MM.1S (cell line): Measurements from ENCODE around the gene SELENON.

Experiments used
- DNase-seq: peaks from one replicate; pipeline ENCODE4 v3.0.0-alpha.2; 2015
- H2AFZ ChIP-seq: fragments of 300-600 bp; sonication (generic); 2 replicates; pipeline ENCODE4 v1.6.0; 2016; ENCODE audit warnings: antibody characterized with exemption, low read length
- H3F3A ChIP-seq: fragments of 300-600 bp; sonication (generic); 2 replicates; pipeline ENCODE4 v1.6.1; 2016; ENCODE audit warnings: mild to moderate bottlenecking, antibody characterized with exemption, low read length, moderate library complexity, mixed read lengths; ENCODE audit not compliant: insufficient read depth
- H3K27ac ChIP-seq: fragments of 300-600 bp; sonication (generic); 2 replicates; pipeline ENCODE4 v1.5.1; 2016; ENCODE audit warnings: mild to moderate bottlenecking, low read length
- H3K27me3 ChIP-seq: fragments of 300-600 bp; sonication (generic); replicated peaks from 2 replicates; pipeline ENCODE4 v1.6.0; 2016; ENCODE audit warnings: low read length; ENCODE audit not compliant: insufficient read depth
- H3K36me3 ChIP-seq: fragments of 300-600 bp; sonication (generic); replicated peaks from 2 replicates; pipeline ENCODE4 v1.6.1; 2016; ENCODE audit warnings: mild to moderate bottlenecking, low read length, mixed read lengths; ENCODE audit not compliant: insufficient read depth
- H3K4me1 ChIP-seq: fragments of 300-600 bp; sonication (generic); 2 replicates; pipeline ENCODE4 v1.6.1; 2016; ENCODE audit warnings: low read length, mixed read lengths
- H3K4me2 ChIP-seq: fragments of 300-600 bp; sonication (generic); 2 replicates; pipeline ENCODE4 v1.6.0; 2016; ENCODE audit warnings: low read depth, low read length
- H3K4me3 ChIP-seq: fragments of 300-600 bp; sonication (generic); 2 replicates; pipeline ENCODE4 v1.5.1; 2016; ENCODE audit warnings: low read length, mixed read lengths
- H3K79me2 ChIP-seq: fragments of 300-600 bp; sonication (generic); 2 replicates; pipeline ENCODE4 v1.6.1; 2016; ENCODE audit warnings: mixed run types, low read length, mixed read lengths
- H3K9ac ChIP-seq: fragments of 300-600 bp; sonication (generic); 2 replicates; pipeline ENCODE4 v1.6.1; 2016; ENCODE audit warnings: low read length, mixed read lengths
- H3K9me2 ChIP-seq: fragments of 300-600 bp; sonication (generic); replicated peaks from 2 replicates; pipeline ENCODE4 v1.6.1; 2016; ENCODE audit warnings: mild to moderate bottlenecking, low read length, mixed read lengths; ENCODE audit not compliant: insufficient read depth
- H3K9me3 ChIP-seq: fragments of 300-600 bp; sonication (generic); replicated peaks from 2 replicates; pipeline ENCODE4 v1.6.1; 2016; ENCODE audit warnings: mild to moderate bottlenecking, low read length, mixed read lengths; ENCODE audit not compliant: insufficient read depth
- H4K20me1 ChIP-seq: fragments of 300-600 bp; sonication (generic); 2 replicates; pipeline ENCODE4 v1.6.1; 2016; ENCODE audit warnings: mild to moderate bottlenecking, low read length, moderate library complexity, mixed read lengths; ENCODE audit not compliant: insufficient read depth
- CTCF ChIP-seq: fragments of 300-600 bp; sonication (generic); IDR thresholded peaks from 2 replicates; pipeline ENCODE4 v1.5.1; 2016; ENCODE audit warnings: antibody characterized with exemption, low read length, mixed read lengths
- EZH2 ChIP-seq: fragments of 300-600 bp; sonication (generic); optimal IDR thresholded peaks from 2 replicates; pipeline ENCODE3; 2017; ENCODE audit warnings: low read depth, mild to moderate bottlenecking, antibody characterized with exemption, low read length, mixed read lengths
- EZH2phosphoT487 ChIP-seq: fragments of 300-600 bp; sonication (generic); IDR thresholded peaks from 2 replicates; pipeline ENCODE4 v1.6.1; 2018; ENCODE audit warnings: antibody characterized with exemption, low read length

The SELENON gene

GRCh38 chr1:25847929-25848328 lies 47.9 kb downstream of the SELENON start:
- Histone ChIP-seq H3K4me3 (no peak overlapping the region), H3F3A (no peaks in the 10 kb centered on the region), H3K4me2 (no peak overlapping the region), H3K9ac (no peak overlapping the region), H3K9me2 (no peaks in the 10 kb centered on the region), H3K27ac (no peak overlapping the region), H4K20me1 (no peaks in the 10 kb centered on the region), H3K36me3 (no peaks in the 10 kb centered on the region), H2AFZ (no peak overlapping the region), H3K79me2 (no peaks in the 10 kb centered on the region), H3K27me3 (no peaks in the 10 kb centered on the region), H3K9me3 (no peaks in the 10 kb centered on the region), H3K4me1 (no peaks in the 10 kb centered on the region)
- DNase-seq: no peak
- TF ChIP-seq CTCF: no peak

- no peaks in the 10 kb centered on the region for H3K4me1 ChIP-seq
- H3K9ac ChIP-seq: no peak overlapping the region
- H3K27me3 ChIP-seq: no peaks in the 10 kb centered on the region
- H3F3A ChIP-seq: no peaks in the 10 kb centered on the region
- no peak overlapping the region for H3K27ac ChIP-seq
- no peaks in the 10 kb centered on the region for H3K9me2 ChIP-seq
- no peaks in the 10 kb centered on the region for H4K20me1 ChIP-seq
- H3K36me3 ChIP-seq: no peaks in the 10 kb centered on the region
- H3K4me3 ChIP-seq: no peak overlapping the region
- peaks cover 1% of the 10 kb centered on the region; the same call in 1 of the 2 replicates for H3K79me2 ChIP-seq
- DNase-seq: no peak
- no peaks in the 10 kb centered on the region for H3K9me3 ChIP-seq
- H2AFZ ChIP-seq: no peak overlapping the region
- no peak for TF ChIP-seq EZH2
- no peak for TF ChIP-seq CTCF
- no peak for TF ChIP-seq EZH2phosphoT487
- H3K4me2 ChIP-seq: no peak overlapping the region
These were observed 48.5 kb downstream of the SELENON start for GRCh38 chr1:25848531-25848930.

- no peaks in the 10 kb centered on the region for H3K27me3 ChIP-seq
- H3K36me3 ChIP-seq: no peaks in the 10 kb centered on the region
- H3K4me3 ChIP-seq: no peak overlapping the region
- peaks cover 6% of the 10 kb centered on the region for H3K4me1 ChIP-seq
- H3K9me2 ChIP-seq: no peaks in the 10 kb centered on the region
- H3K79me2 ChIP-seq: peaks cover 23% of the 10 kb centered on the region
- H2AFZ ChIP-seq: no peak overlapping the region
- no peaks in the 10 kb centered on the region for H3K9me3 ChIP-seq
- H3K9ac ChIP-seq: no peak overlapping the region
- H3K4me2 ChIP-seq: no peak overlapping the region
- H3F3A ChIP-seq: no peaks in the 10 kb centered on the region; the same call in 1 of the 2 replicates
- H4K20me1 ChIP-seq: no peaks in the 10 kb centered on the region
- H3K27ac ChIP-seq: no peak overlapping the region
- DNase-seq: no peak
- TF ChIP-seq EZH2 (no peak), EZH2phosphoT487 (no peak), CTCF (no peak)
These were observed 54.6 kb downstream of the SELENON start for GRCh38 chr1:25854554-25854953.

- Histone ChIP-seq H3K9me3 (no peaks in the 10 kb centered on the region), H4K20me1 (no peaks in the 10 kb centered on the region), H3K79me2 (peaks cover 23% of the 10 kb centered on the region), H3K4me1 (peaks cover 6% of the 10 kb centered on the region), H3K4me2 (no peak overlapping the region), H3K27ac (no peak overlapping the region), H3K27me3 (no peaks in the 10 kb centered on the region), H3K36me3 (no peaks in the 10 kb centered on the region), H3K4me3 (no peak overlapping the region), H2AFZ (no peak overlapping the region), H3K9ac (no peak overlapping the region), H3K9me2 (no peaks in the 10 kb centered on the region), H3F3A (no peaks in the 10 kb centered on the region; the same call in 1 of the 2 replicates)
- no peak for TF ChIP-seq CTCF
- TF ChIP-seq EZH2phosphoT487: no peak
- no peak for TF ChIP-seq EZH2
- DNase-seq: no peak
These were observed 56.9 kb downstream of the SELENON start for GRCh38 chr1:25856856-25857255.
